ENCODE measurements around the gene DEPDC1.
"Not testable (repeated sequence)": the region's sequence is repeated elsewhere in the genome, so short reads cannot be mapped to it uniquely, and the experiment has no call there.

Gene DEPDC1

DNA sequence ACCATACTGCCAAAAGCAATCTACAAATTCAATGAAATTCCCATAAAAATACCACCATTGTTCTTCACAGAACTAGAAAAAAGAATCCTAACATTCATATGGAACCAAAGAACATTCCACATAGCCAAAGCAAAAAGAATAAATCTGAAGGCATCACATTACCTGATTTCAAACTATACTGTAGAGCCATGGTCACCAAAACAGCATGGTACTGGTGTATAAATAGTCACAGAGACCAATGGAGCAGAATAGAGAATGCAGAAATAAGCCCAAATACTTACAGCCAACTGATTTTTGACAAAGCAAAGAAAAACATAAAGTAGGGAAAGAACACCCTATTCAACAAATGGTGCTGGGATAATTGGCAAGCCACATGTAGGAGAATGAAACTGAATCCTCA lies 6.2 kb upstream of the DEPDC1 start:
- Histone ChIP-seq H3K4me1 (ENCODE audit: control insufficient read depth, insufficient read depth, low read length, unreplicated experiment) (no peaks in the 10 kb centered on the region), H2AFZ (ENCODE audit: low read length, unreplicated experiment) (no peak overlapping the region), H3K4me3 (ENCODE audit: low read depth, low read length) (no peak overlapping the region), H3K27ac (ENCODE audit: low read depth, low read length) (no peak overlapping the region), H3K36me3 (ENCODE audit: insufficient read depth, low read length) (no peaks in the 10 kb centered on the region), H3K79me2 (ENCODE audit: control insufficient read depth, insufficient read depth, low read length, unreplicated experiment) (no peaks in the 10 kb centered on the region), H3K27me3 (ENCODE audit: insufficient read depth, low read length) (no peaks in the 10 kb centered on the region)

GRCh38 chr1:68497358-68497698 lies 446 bp upstream of the DEPDC1 start:
- peak overlapping the region; percentile 84 for H3K4me3 ChIP-seq (ENCODE audit: low read depth, low read length)
- peak overlapping the region; percentile 73 for H2AFZ ChIP-seq (ENCODE audit: low read length, unreplicated experiment)
- no peaks in the 10 kb centered on the region for H3K27me3 ChIP-seq (ENCODE audit: insufficient read depth, low read length)
- H3K27ac ChIP-seq (ENCODE audit: low read depth, low read length), result no peak overlapping the region
- peaks cover 23% of the 10 kb centered on the region for H3K4me1 ChIP-seq (ENCODE audit: control insufficient read depth, insufficient read depth, low read length, unreplicated experiment)
- peaks cover 35% of the 10 kb centered on the region for H3K79me2 ChIP-seq (ENCODE audit: control insufficient read depth, insufficient read depth, low read length, unreplicated experiment)
- no peaks in the 10 kb centered on the region for H3K36me3 ChIP-seq (ENCODE audit: insufficient read depth, low read length)

DNA sequence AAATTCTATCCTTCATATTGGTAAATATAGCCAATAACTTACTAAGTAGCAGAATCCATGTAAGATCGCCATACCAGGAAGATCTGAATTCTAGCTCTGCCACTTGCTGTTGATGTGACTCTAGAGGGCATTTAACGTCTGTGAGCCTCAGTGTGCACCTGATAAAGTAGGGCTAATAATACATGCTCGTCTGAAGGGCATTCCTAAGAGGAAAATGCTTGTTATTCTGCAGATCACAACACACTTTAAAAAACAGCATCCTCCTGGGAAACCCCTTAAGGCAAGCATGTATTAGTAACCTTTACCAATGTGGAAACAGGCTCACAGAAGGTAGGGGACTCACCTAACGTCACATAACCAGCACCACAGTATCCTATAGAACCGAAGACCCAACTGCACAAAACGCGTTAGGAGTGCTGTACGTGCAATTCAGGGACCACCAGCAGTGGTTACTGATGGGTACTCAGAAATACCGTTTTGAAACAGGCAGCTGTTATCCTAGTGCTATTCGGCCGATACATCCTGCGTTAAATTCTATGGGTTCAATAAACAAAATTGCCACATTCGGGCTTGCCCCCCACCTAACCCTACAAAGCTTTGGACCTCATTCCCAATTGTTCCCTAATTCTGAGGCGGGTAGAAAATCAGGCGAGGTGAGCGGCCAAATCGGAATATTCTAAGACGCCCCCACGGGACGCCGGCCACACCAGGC lies 758 bp downstream of the DEPDC1 start:
- H3K4me1 ChIP-seq (ENCODE audit: control insufficient read depth, insufficient read depth, low read length, unreplicated experiment), result peaks cover 23% of the 10 kb centered on the region
- peak overlapping the region; percentile 92 for H2AFZ ChIP-seq (ENCODE audit: low read length, unreplicated experiment)
- peak overlapping the region; percentile 69 for H3K27ac ChIP-seq (ENCODE audit: low read depth, low read length)
- peaks cover 8% of the 10 kb centered on the region for H3K36me3 ChIP-seq (ENCODE audit: insufficient read depth, low read length)
- no peaks in the 10 kb centered on the region for H3K27me3 ChIP-seq (ENCODE audit: insufficient read depth, low read length)
- peaks cover 45% of the 10 kb centered on the region for H3K79me2 ChIP-seq (ENCODE audit: control insufficient read depth, insufficient read depth, low read length, unreplicated experiment)
- peak overlapping the region; percentile 84 for H3K4me3 ChIP-seq (ENCODE audit: low read depth, low read length)

GRCh38 chr1:68495532-68495931 lies 1.4 kb downstream of the DEPDC1 start:
- Histone ChIP-seq H3K27ac (ENCODE audit: low read depth, low read length) (no peak overlapping the region), H3K4me3 (ENCODE audit: low read depth, low read length) (peak overlapping the region; percentile 84), H3K27me3 (ENCODE audit: insufficient read depth, low read length) (no peaks in the 10 kb centered on the region), H3K4me1 (ENCODE audit: control insufficient read depth, insufficient read depth, low read length, unreplicated experiment) (peaks cover 23% of the 10 kb centered on the region), H3K79me2 (ENCODE audit: control insufficient read depth, insufficient read depth, low read length, unreplicated experiment) (peaks cover 51% of the 10 kb centered on the region), H3K36me3 (ENCODE audit: insufficient read depth, low read length) (peaks cover 14% of the 10 kb centered on the region), H2AFZ (ENCODE audit: low read length, unreplicated experiment) (peak overlapping the region; percentile 92)

DNA sequence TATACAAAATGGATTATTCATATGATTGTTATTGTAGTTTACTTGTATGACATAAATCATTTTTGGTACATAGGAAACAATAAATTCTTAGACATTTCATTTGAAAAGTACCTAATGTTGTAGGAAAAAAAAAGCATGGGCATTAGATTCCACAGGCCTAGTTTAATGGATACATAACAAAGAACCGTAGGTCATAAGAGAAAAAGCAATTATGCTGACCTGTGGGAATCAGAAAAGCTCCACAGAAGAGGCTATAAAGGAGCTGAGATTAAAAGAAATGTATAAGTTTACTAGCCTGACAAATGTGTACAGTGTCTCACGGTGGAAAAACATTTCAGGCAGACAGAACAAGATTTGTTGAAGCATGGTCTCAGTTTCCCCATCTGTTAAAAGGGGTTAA lies 3.7 kb downstream of the DEPDC1 start:
- Histone ChIP-seq H3K27me3 (ENCODE audit: insufficient read depth, low read length) (no peaks in the 10 kb centered on the region), H3K36me3 (ENCODE audit: insufficient read depth, low read length) (peaks cover 23% of the 10 kb centered on the region)

DNA sequence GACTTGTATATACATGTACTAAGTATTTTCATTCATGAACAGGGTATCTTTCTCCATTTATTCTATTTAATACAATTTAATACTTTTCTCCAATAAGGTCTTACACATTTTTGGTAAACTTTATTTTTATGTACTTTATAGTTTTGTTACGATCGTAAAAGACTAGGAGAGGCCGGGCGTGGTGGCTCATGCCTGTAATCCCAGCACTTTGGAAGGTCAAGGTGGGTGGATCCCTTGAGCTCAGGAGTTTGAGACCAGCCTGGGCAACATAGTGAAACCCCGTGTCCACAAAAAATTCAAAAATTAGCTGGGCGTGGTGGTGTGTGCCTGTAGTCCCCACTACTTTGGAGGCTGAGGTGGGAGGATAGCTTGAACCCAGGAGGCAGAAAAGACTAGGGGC lies 4.6 kb downstream of the DEPDC1 start:
- Histone ChIP-seq H3K36me3 (ENCODE audit: insufficient read depth, low read length) (peaks cover 23% of the 10 kb centered on the region), H2AFZ (ENCODE audit: low read length, unreplicated experiment) (peak overlapping the region; percentile 44), H3K4me1 (ENCODE audit: control insufficient read depth, insufficient read depth, low read length, unreplicated experiment) (peaks cover 23% of the 10 kb centered on the region), H3K79me2 (ENCODE audit: control insufficient read depth, insufficient read depth, low read length, unreplicated experiment) (peaks cover 62% of the 10 kb centered on the region)
- H3K27ac ChIP-seq (ENCODE audit: low read depth, low read length); H3K27me3 ChIP-seq (ENCODE audit: insufficient read depth, low read length); H3K4me3 ChIP-seq (ENCODE audit: low read depth, low read length): not testable (repeated sequence)

More for the DNA sequence above, 3.7 kb downstream of the DEPDC1 start:
- Histone ChIP-seq H3K4me1 (ENCODE audit: control insufficient read depth, insufficient read depth, low read length, unreplicated experiment) (peaks cover 23% of the 10 kb centered on the region), H3K79me2 (ENCODE audit: control insufficient read depth, insufficient read depth, low read length, unreplicated experiment) (peaks cover 57% of the 10 kb centered on the region), H3K27ac (ENCODE audit: low read depth, low read length) (no peak overlapping the region), H3K4me3 (ENCODE audit: low read depth, low read length) (no peak overlapping the region), H2AFZ (ENCODE audit: low read length, unreplicated experiment) (no peak overlapping the region)

- Histone ChIP-seq H2AFZ (ENCODE audit: low read length, unreplicated experiment) (no peak overlapping the region), H3K36me3 (ENCODE audit: insufficient read depth, low read length) (peaks cover 23% of the 10 kb centered on the region), H3K4me1 (ENCODE audit: control insufficient read depth, insufficient read depth, low read length, unreplicated experiment) (peaks cover 13% of the 10 kb centered on the region), H3K79me2 (ENCODE audit: control insufficient read depth, insufficient read depth, low read length, unreplicated experiment) (peaks cover 47% of the 10 kb centered on the region), H3K27me3 (ENCODE audit: insufficient read depth, low read length) (no peaks in the 10 kb centered on the region), H3K27ac (ENCODE audit: low read depth, low read length) (no peak overlapping the region), H3K4me3 (ENCODE audit: low read depth, low read length) (no peak overlapping the region)
Observed at GRCh38 chr1:68490046-68490651, 6.7 kb downstream of the DEPDC1 start.

DNA sequence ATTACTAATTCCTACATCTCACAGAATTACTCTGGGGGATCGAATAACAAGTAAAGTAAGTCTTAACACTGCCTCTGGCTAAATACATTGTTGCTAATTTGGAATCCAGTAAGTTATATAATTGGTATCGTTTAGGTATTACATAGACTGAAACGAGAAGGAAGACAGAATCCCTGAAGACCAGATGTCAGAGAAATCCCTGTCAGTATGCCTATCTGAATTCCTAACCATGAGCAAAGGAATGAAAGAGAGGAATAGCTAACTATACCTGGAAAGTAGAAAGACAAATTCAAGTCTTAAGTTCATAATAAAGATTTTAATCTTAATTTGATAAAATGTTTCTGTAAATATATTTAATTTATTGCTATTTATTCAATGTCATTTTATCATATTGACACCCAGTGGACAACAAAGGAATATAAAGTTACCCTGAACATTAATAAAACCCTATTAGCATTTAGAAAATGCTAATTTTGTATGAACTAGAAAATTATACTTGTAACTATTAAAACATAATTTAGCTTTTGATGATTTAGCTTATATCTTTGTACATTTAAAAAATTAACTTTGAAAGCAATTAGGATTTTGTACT lies 11.4 kb downstream of the DEPDC1 start:
- H3K27me3 ChIP-seq (ENCODE audit: insufficient read depth, low read length), result no peaks in the 10 kb centered on the region
- peaks cover 11% of the 10 kb centered on the region for H3K79me2 ChIP-seq (ENCODE audit: control insufficient read depth, insufficient read depth, low read length, unreplicated experiment)
- H3K4me1 ChIP-seq (ENCODE audit: control insufficient read depth, insufficient read depth, low read length, unreplicated experiment), result no peaks in the 10 kb centered on the region
- H2AFZ ChIP-seq (ENCODE audit: low read length, unreplicated experiment), result peak overlapping the region; percentile 61
- H3K4me3 ChIP-seq (ENCODE audit: low read depth, low read length), result no peak overlapping the region
- no peak overlapping the region for H3K27ac ChIP-seq (ENCODE audit: low read depth, low read length)
- H3K36me3 ChIP-seq (ENCODE audit: insufficient read depth, low read length), result peaks cover 19% of the 10 kb centered on the region

- H3K36me3 ChIP-seq (ENCODE audit: insufficient read depth, low read length), result peaks cover 14% of the 10 kb centered on the region
- no peak overlapping the region for H3K27ac ChIP-seq (ENCODE audit: low read depth, low read length)
- no peaks in the 10 kb centered on the region for H3K27me3 ChIP-seq (ENCODE audit: insufficient read depth, low read length)
- no peaks in the 10 kb centered on the region for H3K4me1 ChIP-seq (ENCODE audit: control insufficient read depth, insufficient read depth, low read length, unreplicated experiment)
- no peak overlapping the region for H2AFZ ChIP-seq (ENCODE audit: low read length, unreplicated experiment)
- H3K4me3 ChIP-seq (ENCODE audit: low read depth, low read length), result no peak overlapping the region
- peaks cover 5% of the 10 kb centered on the region for H3K79me2 ChIP-seq (ENCODE audit: control insufficient read depth, insufficient read depth, low read length, unreplicated experiment)
Observed at GRCh38 chr1:68484618-68485017, 12.3 kb downstream of the DEPDC1 start.

DNA sequence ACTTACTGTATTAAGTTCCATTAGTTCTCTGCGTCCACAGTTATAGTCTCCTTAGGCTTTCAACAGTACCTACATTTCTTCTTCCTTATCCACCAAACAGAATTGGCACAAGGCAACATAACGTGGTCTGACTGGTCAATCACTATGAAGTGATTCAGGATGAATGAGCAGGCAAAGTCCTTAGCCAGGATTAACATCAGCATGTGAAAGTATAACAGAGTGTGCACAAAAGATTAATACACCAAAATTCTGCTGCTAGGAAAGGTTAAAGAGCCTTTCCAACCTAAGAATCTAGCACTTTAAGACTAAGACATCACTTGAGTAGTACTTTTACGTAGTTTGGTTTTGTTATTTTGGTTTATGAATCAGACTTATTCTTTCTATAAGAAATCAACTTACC lies 15.8 kb downstream of the DEPDC1 start:
- no peaks in the 10 kb centered on the region for H3K27me3 ChIP-seq (ENCODE audit: insufficient read depth, low read length)
- H3K27ac ChIP-seq (ENCODE audit: low read depth, low read length), result peak overlapping the region; percentile 26; the same call in 1 of the 2 replicates
- no peaks in the 10 kb centered on the region for H3K4me1 ChIP-seq (ENCODE audit: control insufficient read depth, insufficient read depth, low read length, unreplicated experiment)
- no peak overlapping the region for H2AFZ ChIP-seq (ENCODE audit: low read length, unreplicated experiment)
- peaks cover 33% of the 10 kb centered on the region for H3K36me3 ChIP-seq (ENCODE audit: insufficient read depth, low read length)
- H3K79me2 ChIP-seq (ENCODE audit: control insufficient read depth, insufficient read depth, low read length, unreplicated experiment), result no peaks in the 10 kb centered on the region
- H3K4me3 ChIP-seq (ENCODE audit: low read depth, low read length), result no peak overlapping the region

DNA sequence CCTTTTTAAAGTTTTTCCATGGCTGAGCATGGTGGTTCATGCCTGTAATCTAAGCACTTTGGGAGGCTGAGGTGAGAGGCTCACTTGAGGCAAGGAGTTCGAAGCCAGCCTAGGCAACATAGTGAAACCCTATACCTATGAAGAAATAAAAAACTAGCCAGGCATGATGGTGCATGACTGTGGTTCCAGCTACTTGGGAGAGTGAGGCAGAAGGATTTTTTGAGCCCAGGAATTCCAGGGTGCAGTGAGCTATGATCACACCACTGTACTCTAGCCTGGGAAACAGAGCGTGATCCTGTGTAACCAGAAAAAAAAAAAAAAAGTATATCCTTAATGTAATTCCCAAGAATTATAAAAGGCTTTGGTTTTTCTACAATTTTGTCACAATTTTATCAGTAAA lies 17.4 kb downstream of the DEPDC1 start:
- no peaks in the 10 kb centered on the region for H3K79me2 ChIP-seq (ENCODE audit: control insufficient read depth, insufficient read depth, low read length, unreplicated experiment)
- H3K27me3 ChIP-seq (ENCODE audit: insufficient read depth, low read length), result no peaks in the 10 kb centered on the region
- peaks cover 32% of the 10 kb centered on the region for H3K36me3 ChIP-seq (ENCODE audit: insufficient read depth, low read length)
- no peak overlapping the region for H3K4me3 ChIP-seq (ENCODE audit: low read depth, low read length)
- no peaks in the 10 kb centered on the region for H3K4me1 ChIP-seq (ENCODE audit: control insufficient read depth, insufficient read depth, low read length, unreplicated experiment)
- H2AFZ ChIP-seq (ENCODE audit: low read length, unreplicated experiment), result no peak overlapping the region
- no peak overlapping the region for H3K27ac ChIP-seq (ENCODE audit: low read depth, low read length)

Measured in ACC112 (cell line).